ENCODE results near the gene GNAO1.

GNAO1 gene

GRCh38 chr16:56314244-56314850 lies 123.1 kb downstream of the GNAO1 start:
- DNase-seq (ENCODE audit: low read depth): no peak

- DNase-seq (ENCODE audit: low read depth): no peak
Observed at GRCh38 chr16:56315955-56316354, 124.7 kb downstream of the GNAO1 start.

GRCh38 chr16:56316545-56316944 lies 125.3 kb downstream of the GNAO1 start:
- DNase-seq (ENCODE audit: low read depth): no peak

- peak; percentile 58 for DNase-seq (ENCODE audit: low read depth)
Observed at GRCh38 chr16:56317998-56318826, 126.9 kb downstream of the GNAO1 start.

GRCh38 chr16:56318827-56319140 lies 127.5 kb downstream of the GNAO1 start:
- DNase-seq (ENCODE audit: low read depth): no peak

GRCh38 chr16:56319376-56319775 lies 128.1 kb downstream of the GNAO1 start:
- DNase-seq (ENCODE audit: low read depth): no peak

- DNase-seq (ENCODE audit: low read depth): no peak
Observed at GRCh38 chr16:56320056-56320455, 128.8 kb downstream of the GNAO1 start.

- DNase-seq (ENCODE audit: low read depth): no peak
Observed at GRCh38 chr16:56320811-56321558, 129.7 kb downstream of the GNAO1 start.

GRCh38 chr16:56321571-56321970 lies 130.3 kb downstream of the GNAO1 start:
- no peak for DNase-seq (ENCODE audit: low read depth)

- DNase-seq (ENCODE audit: low read depth): no peak
Observed at GRCh38 chr16:56324406-56324805, 133.1 kb downstream of the GNAO1 start.

- DNase-seq (ENCODE audit: low read depth): no peak
Observed at GRCh38 chr16:56325956-56326355, 134.7 kb downstream of the GNAO1 start.

GRCh38 chr16:56327071-56327928 lies 136.0 kb downstream of the GNAO1 start:
- DNase-seq (ENCODE audit: low read depth): no peak

GRCh38 chr16:56327929-56328258 lies 136.6 kb downstream of the GNAO1 start:
- DNase-seq (ENCODE audit: low read depth): no peak

GRCh38 chr16:56328276-56329022 lies 137.2 kb downstream of the GNAO1 start:
- no peak for DNase-seq (ENCODE audit: low read depth)

GRCh38 chr16:56329887-56330286 lies 138.6 kb downstream of the GNAO1 start:
- DNase-seq (ENCODE audit: low read depth): no peak

GRCh38 chr16:56330476-56330875 lies 139.2 kb downstream of the GNAO1 start:
- no peak for DNase-seq (ENCODE audit: low read depth)

GRCh38 chr16:56331399-56331798 lies 140.1 kb downstream of the GNAO1 start:
- no peak for DNase-seq (ENCODE audit: low read depth)

GRCh38 chr16:56331915-56332314 lies 140.6 kb downstream of the GNAO1 start:
- DNase-seq (ENCODE audit: low read depth): no peak

- DNase-seq (ENCODE audit: low read depth): no peak
Observed at GRCh38 chr16:56332464-56333079, 141.3 kb downstream of the GNAO1 start.

GRCh38 chr16:56334761-56335160 lies 143.5 kb downstream of the GNAO1 start:
- DNase-seq (ENCODE audit: low read depth): no peak

GRCh38 chr16:56336071-56336688 lies 144.9 kb downstream of the GNAO1 start:
- DNase-seq (ENCODE audit: low read depth): no peak
